DMS153 (cell line): ENCODE measurements around the gene ENOX2.

Experiments used
- DNase-seq: peaks from one replicate; lab custom pipeline; 2025; lab: John Stamatoyannopoulos, UW

Gene ENOX2

GRCh38 chrX:130700629-130701028, 202.4 kb downstream of the ENOX2 start:
- DNase-seq = no peak

GRCh38 chrX:130699618-130700017, 203.4 kb downstream of the ENOX2 start:
- DNase-seq = no peak

- no peak for DNase-seq
These were observed 206.5 kb downstream of the ENOX2 start for GRCh38 chrX:130696542-130696941.

- DNase-seq = no peak
These were observed 207.1 kb downstream of the ENOX2 start for GRCh38 chrX:130695931-130696330.

- DNase-seq = no peak
These were observed 208.0 kb downstream of the ENOX2 start for GRCh38 chrX:130694983-130695382.

GRCh38 chrX:130691576-130691975, 211.4 kb downstream of the ENOX2 start:
- DNase-seq = peak; percentile 14

GRCh38 chrX:130688360-130688759, 214.6 kb downstream of the ENOX2 start:
- no peak for DNase-seq

- DNase-seq = no peak
These were observed 220.0 kb downstream of the ENOX2 start for GRCh38 chrX:130682990-130683389.

- DNase-seq = no peak
These were observed 222.6 kb downstream of the ENOX2 start for GRCh38 chrX:130680164-130681035.

GRCh38 chrX:130676861-130677260, 226.1 kb downstream of the ENOX2 start:
- DNase-seq = peak; percentile 37

- no peak for DNase-seq
These were observed 230.8 kb downstream of the ENOX2 start for GRCh38 chrX:130672214-130672613.

- DNase-seq = no peak
These were observed 233.8 kb downstream of the ENOX2 start for GRCh38 chrX:130669233-130669632.

GRCh38 chrX:130665263-130665662, 237.7 kb downstream of the ENOX2 start:
- no peak for DNase-seq

- DNase-seq = no peak
These were observed 244.7 kb downstream of the ENOX2 start for GRCh38 chrX:130658310-130658709.

GRCh38 chrX:130654409-130654950, 248.5 kb downstream of the ENOX2 start:
- DNase-seq = no peak

- DNase-seq = no peak
These were observed 250.0 kb downstream of the ENOX2 start for GRCh38 chrX:130652824-130653578.

GRCh38 chrX:130649738-130650137, 253.3 kb downstream of the ENOX2 start:
- no peak for DNase-seq

GRCh38 chrX:130647468-130647867, 255.5 kb downstream of the ENOX2 start:
- DNase-seq = no peak

- no peak for DNase-seq
These were observed 256.9 kb downstream of the ENOX2 start for GRCh38 chrX:130645955-130646583.

- DNase-seq = no peak
These were observed 265.4 kb downstream of the ENOX2 start for GRCh38 chrX:130637591-130637990.

GRCh38 chrX:130636277-130636676, 266.7 kb downstream of the ENOX2 start:
- no peak for DNase-seq

GRCh38 chrX:130631011-130631410, 272.0 kb downstream of the ENOX2 start:
- no peak for DNase-seq
